GM12878 (cell line): ENCODE data around the gene MAST2.

ENCODE experiments used
- ATF7 ChIP-seq: fragments of 450-650 bp; IDR thresholded peaks from 2 replicates; pipeline ENCODE4 v1.6.1; 2016; ENCODE audit warnings: low read depth, mild to moderate bottlenecking
- TAF1 ChIP-seq: IDR thresholded peaks from 2 replicates; pipeline ENCODE4 v1.6.1; 2011; ENCODE audit warnings: mild to moderate bottlenecking, low read depth, low read length, borderline replicate concordance

- TF ChIP-seq TAF1 (no peak), ATF7 (no peak)
These were observed 119.9 kb downstream of the MAST2 start for GRCh38 chr1:45923343-45923742.
